ES-I3 (cell line): Measurements from ENCODE around the gene SEMA3D.

ENCODE experiments used
- H3K36me3 ChIP-seq: 2 replicates; pipeline ENCODE4 v1.6.1; 2013; ENCODE audit warnings: mild to moderate bottlenecking, low read length, control low read depth, moderate library complexity; ENCODE audit not compliant: insufficient read depth
- H3K4me1 ChIP-seq: 2 replicates; pipeline ENCODE4 v1.6.1; 2013; ENCODE audit warnings: mild to moderate bottlenecking, control low read depth, low read length; ENCODE audit not compliant: insufficient read depth
- H3K9ac ChIP-seq: 2 replicates; pipeline ENCODE4 v1.6.1; 2013; ENCODE audit warnings: low read depth, mild to moderate bottlenecking, low read length, moderate library complexity
- H3K9me3 ChIP-seq: 2 replicates; pipeline ENCODE4 v1.6.1; 2013; ENCODE audit warnings: mild to moderate bottlenecking, low read length, moderate library complexity; ENCODE audit not compliant: control insufficient read depth, insufficient read depth

SEMA3D gene

GRCh38 chr7:85167636-85168035, 19.2 kb downstream of the SEMA3D start:
- Histone ChIP-seq H3K9ac (no peak overlapping the region), H3K9me3 (no peaks in the 10 kb centered on the region), H3K4me1 (no peaks in the 10 kb centered on the region)

GRCh38 chr7:85165263-85165662, 21.6 kb downstream of the SEMA3D start:
- Histone ChIP-seq H3K9me3 (no peaks in the 10 kb centered on the region), H3K9ac (no peak overlapping the region), H3K36me3 (no peaks in the 10 kb centered on the region), H3K4me1 (no peaks in the 10 kb centered on the region)

More at GRCh38 chr7:85167636-85168035, 19.2 kb downstream of the SEMA3D start:
- no peaks in the 10 kb centered on the region for H3K36me3 ChIP-seq

GRCh38 chr7:85164376-85164775, 22.5 kb downstream of the SEMA3D start:
- H3K36me3 ChIP-seq = no peaks in the 10 kb centered on the region
- no peaks in the 10 kb centered on the region for H3K9me3 ChIP-seq
- H3K4me1 ChIP-seq = no peaks in the 10 kb centered on the region
- H3K9ac ChIP-seq = no peak overlapping the region

- no peaks in the 10 kb centered on the region for H3K9me3 ChIP-seq
- H3K4me1 ChIP-seq = no peaks in the 10 kb centered on the region
- no peak overlapping the region for H3K9ac ChIP-seq
- H3K36me3 ChIP-seq = no peaks in the 10 kb centered on the region
These were observed 24.1 kb downstream of the SEMA3D start for GRCh38 chr7:85162721-85163120.

- no peaks in the 10 kb centered on the region for H3K36me3 ChIP-seq
- H3K4me1 ChIP-seq = no peaks in the 10 kb centered on the region
- H3K9ac ChIP-seq = no peak overlapping the region
- H3K9me3 ChIP-seq = no peaks in the 10 kb centered on the region
These were observed 26.6 kb downstream of the SEMA3D start for GRCh38 chr7:85160223-85160622.

DNA sequence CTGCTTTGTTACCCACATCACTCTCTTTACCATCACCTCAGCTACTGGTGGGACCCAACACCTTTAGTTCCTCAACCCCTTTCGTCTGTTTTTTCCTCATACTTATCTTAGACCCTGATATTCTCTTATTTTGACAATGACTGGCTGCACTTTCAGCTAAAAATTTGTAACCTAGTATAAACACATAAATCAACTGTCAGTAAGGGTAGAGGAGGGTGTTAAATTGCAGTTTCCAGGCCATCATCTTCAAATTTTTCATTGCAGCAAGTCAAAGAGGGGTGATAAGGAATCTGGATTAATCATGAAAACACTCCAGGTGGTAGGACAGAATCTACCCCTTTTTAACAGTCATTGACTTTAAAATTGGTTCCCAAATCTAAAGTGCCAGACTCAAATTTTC, 27.9 kb downstream of the SEMA3D start:
- Histone ChIP-seq H3K4me1 (no peaks in the 10 kb centered on the region), H3K36me3 (no peaks in the 10 kb centered on the region), H3K9ac (no peak overlapping the region), H3K9me3 (no peaks in the 10 kb centered on the region)

GRCh38 chr7:85156661-85157208, 30.1 kb downstream of the SEMA3D start:
- Histone ChIP-seq H3K9me3 (no peaks in the 10 kb centered on the region), H3K9ac (no peak overlapping the region), H3K36me3 (no peaks in the 10 kb centered on the region), H3K4me1 (no peaks in the 10 kb centered on the region)

GRCh38 chr7:85154282-85154937, 32.4 kb downstream of the SEMA3D start:
- no peaks in the 10 kb centered on the region for H3K36me3 ChIP-seq

GRCh38 chr7:85153715-85154114, 33.1 kb downstream of the SEMA3D start:
- no peaks in the 10 kb centered on the region for H3K4me1 ChIP-seq
- no peaks in the 10 kb centered on the region for H3K36me3 ChIP-seq

More at GRCh38 chr7:85154282-85154937, 32.4 kb downstream of the SEMA3D start:
- no peaks in the 10 kb centered on the region for H3K4me1 ChIP-seq
- no peak overlapping the region for H3K9ac ChIP-seq
- H3K9me3 ChIP-seq = no peaks in the 10 kb centered on the region

GRCh38 chr7:85150624-85151023, 36.2 kb downstream of the SEMA3D start:
- H3K4me1 ChIP-seq = no peaks in the 10 kb centered on the region
- no peaks in the 10 kb centered on the region for H3K36me3 ChIP-seq
- no peak overlapping the region for H3K9ac ChIP-seq
- H3K9me3 ChIP-seq = no peaks in the 10 kb centered on the region

More at GRCh38 chr7:85153715-85154114, 33.1 kb downstream of the SEMA3D start:
- Histone ChIP-seq H3K9ac (no peak overlapping the region), H3K9me3 (no peaks in the 10 kb centered on the region)

DNA sequence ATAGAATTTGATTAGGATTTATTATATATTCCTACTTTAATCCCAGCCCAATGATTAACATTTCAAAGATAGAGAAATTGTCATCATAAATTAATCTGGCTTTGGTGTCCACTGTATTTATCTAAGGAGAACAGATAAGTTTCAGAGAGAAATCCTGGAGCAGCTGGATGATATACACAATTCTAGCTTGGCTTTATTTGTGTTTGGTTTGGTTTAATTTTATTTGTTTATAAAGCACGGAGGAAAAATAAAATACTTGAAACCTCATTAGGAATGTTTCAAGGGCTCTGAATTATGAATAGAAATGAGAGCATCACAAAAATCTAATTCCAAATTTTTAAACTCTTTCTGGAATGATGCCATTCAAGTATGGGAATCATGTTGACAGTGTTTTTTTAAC, 42.1 kb downstream of the SEMA3D start:
- no peaks in the 10 kb centered on the region for H3K4me1 ChIP-seq
- H3K9ac ChIP-seq = no peak overlapping the region
- no peaks in the 10 kb centered on the region for H3K9me3 ChIP-seq
- H3K36me3 ChIP-seq = no peaks in the 10 kb centered on the region

DNA sequence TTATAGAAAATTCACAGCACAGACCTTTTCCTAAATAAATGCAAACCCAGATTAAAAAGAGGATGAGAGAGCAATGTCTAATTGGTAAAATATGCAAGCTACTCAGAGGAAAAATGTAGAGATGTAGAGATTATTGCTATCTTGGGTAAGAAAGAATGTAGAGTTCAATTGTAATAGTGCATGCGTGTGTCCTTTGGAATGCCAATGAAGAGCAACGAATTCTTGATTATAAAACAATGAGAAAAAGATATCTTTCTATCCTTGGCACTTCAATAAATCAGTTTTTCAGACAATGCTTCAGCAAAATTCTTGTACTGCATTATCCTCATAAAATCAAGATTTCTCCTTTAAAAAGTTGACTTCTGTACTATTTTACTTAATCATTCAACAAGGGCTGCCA, 50.9 kb downstream of the SEMA3D start:
- Histone ChIP-seq H3K9me3 (no peaks in the 10 kb centered on the region), H3K9ac (no peak overlapping the region), H3K4me1 (no peaks in the 10 kb centered on the region), H3K36me3 (no peaks in the 10 kb centered on the region)

DNA sequence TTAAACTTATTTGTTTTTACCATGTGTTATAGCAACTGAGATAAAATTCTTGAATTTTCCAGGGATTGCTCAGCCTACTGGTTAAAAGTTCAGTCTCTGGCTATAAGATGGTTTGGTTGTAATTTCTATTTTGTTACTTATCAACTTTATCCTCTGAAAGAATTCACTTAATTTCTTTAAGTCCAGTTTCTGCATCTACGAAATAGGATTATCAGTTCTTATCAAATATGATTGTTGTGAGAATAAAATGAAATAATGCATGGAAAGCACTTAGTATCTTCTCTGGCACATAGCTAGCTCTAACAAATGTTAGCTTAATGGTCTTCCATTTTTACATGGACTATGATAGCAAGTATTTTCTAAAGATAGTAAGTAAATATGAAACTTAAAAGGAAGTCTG, 53.3 kb downstream of the SEMA3D start:
- Histone ChIP-seq H3K9me3 (no peaks in the 10 kb centered on the region), H3K4me1 (no peaks in the 10 kb centered on the region), H3K9ac (no peak overlapping the region), H3K36me3 (no peaks in the 10 kb centered on the region)

- H3K36me3 ChIP-seq = no peaks in the 10 kb centered on the region
- no peaks in the 10 kb centered on the region for H3K9me3 ChIP-seq
- H3K9ac ChIP-seq = no peak overlapping the region
- H3K4me1 ChIP-seq = no peaks in the 10 kb centered on the region
These were observed 53.9 kb downstream of the SEMA3D start for GRCh38 chr7:85133006-85133405.

GRCh38 chr7:85130702-85131101, 56.2 kb downstream of the SEMA3D start:
- H3K9me3 ChIP-seq = no peaks in the 10 kb centered on the region
- no peaks in the 10 kb centered on the region for H3K36me3 ChIP-seq
- H3K4me1 ChIP-seq = no peaks in the 10 kb centered on the region
- no peak overlapping the region for H3K9ac ChIP-seq
